HT1080 (cell line): ENCODE data around the gene RHO. TPM values are rescaled to one million over a fixed set of nuclear protein-coding genes. Genes with fewer than 3 reads are reported as not detected.
"Not testable (repeated sequence)": the region's sequence is repeated elsewhere in the genome, so short reads cannot be mapped to it uniquely, and the experiment has no call there.

Source experiments
- DNase-seq: peaks from one replicate; pipeline ENCODE4 v3.0.0-alpha.2; 2015; ENCODE audit warnings: low read depth
- polyA plus RNA-seq, 2 experiments: library from polyadenylated mRNA; depleted of rRNA; stranded (reverse); fragments of >200 nt; gene quantifications; 2 replicates each; pipeline ENCODE4 v1.2.3, GENCODE V29; 2015
- total RNA-seq: library from RNA; depleted of rRNA; stranded (reverse); fragments of >200 nt; shearing (Covaris generic); gene quantifications from 2 replicates; pipeline ENCODE4 v1.2.3, GENCODE V29; 2014; rRNA removed

RHO gene
- not detected in 2 replicates for total RNA-seq
- not detected in 2 replicates for polyA plus RNA-seq (2015; cell fraction: cytosol; rRNA removed)
- not detected in 2 replicates for polyA plus RNA-seq (2015; cell fraction: nucleus; rRNA removed)

DNA sequence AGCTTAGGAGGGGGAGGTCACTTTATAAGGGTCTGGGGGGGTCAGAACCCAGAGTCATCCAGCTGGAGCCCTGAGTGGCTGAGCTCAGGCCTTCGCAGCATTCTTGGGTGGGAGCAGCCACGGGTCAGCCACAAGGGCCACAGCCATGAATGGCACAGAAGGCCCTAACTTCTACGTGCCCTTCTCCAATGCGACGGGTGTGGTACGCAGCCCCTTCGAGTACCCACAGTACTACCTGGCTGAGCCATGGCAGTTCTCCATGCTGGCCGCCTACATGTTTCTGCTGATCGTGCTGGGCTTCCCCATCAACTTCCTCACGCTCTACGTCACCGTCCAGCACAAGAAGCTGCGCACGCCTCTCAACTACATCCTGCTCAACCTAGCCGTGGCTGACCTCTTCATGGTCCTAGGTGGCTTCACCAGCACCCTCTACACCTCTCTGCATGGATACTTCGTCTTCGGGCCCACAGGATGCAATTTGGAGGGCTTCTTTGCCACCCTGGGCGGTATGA is at the start of gene RHO:
RHO (plus strand) TSS at position 51 of the 512 bp plus-strand sequence; CDS start at position 146, 95 bp downstream.
- DNase-seq, result no peak

DNA sequence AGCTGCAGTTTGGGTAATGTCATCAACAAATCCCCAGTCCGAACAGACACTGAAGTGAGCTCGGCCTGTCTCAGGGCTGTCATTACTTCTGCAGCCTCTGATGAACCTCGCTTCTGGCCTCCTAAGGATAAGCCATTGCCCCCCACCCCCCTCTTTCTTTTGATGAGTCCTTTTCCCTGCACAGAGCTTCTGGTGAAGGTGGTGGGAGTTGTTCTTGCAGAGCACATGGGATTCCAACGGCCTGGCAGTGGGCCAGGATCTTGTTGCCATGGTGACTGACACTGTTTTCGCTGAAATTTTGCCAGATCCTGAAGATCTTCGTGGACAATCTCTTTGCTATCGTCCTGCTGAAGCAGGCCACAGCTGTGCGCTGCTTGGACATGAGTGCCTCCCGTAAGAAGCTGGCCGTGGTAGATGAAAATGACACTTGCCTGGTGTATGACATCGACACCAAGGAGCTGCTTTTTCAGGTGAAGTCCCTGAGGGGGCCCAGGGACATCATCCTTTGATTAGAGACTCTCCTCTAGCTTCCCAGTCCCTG is 47.1 kb upstream of the RHO start:
- DNase-seq, result not testable (repeated sequence)

DNA sequence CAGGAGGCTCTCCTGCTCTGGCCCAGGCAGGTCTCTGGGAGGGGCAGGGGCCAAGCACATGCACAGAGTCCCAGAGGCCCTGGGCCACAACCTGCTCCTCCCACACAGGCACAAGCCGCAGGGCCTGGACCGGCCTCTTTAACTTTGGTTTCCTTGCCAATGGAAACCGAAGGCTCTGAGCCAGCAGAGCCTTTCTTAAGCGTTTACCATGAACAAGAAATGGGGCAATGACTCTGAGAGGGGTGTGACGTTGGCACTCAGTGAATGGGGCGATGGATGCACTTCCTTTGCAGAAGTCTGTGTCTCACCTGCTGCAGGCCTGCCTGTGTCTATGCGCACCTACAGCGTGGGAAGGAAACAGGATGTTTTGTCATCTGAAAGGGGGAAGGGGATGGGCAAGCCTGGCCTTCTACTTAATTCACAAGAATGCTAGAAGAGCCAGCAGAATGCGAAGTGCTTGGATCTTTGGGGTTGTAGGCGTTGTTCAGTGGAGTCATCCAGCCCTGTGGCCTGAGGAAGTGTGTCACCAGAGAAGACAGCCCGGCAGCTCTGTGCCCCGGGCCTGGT is 46.6 kb upstream of the RHO start:
- DNase-seq, result peak; percentile 23

DNA sequence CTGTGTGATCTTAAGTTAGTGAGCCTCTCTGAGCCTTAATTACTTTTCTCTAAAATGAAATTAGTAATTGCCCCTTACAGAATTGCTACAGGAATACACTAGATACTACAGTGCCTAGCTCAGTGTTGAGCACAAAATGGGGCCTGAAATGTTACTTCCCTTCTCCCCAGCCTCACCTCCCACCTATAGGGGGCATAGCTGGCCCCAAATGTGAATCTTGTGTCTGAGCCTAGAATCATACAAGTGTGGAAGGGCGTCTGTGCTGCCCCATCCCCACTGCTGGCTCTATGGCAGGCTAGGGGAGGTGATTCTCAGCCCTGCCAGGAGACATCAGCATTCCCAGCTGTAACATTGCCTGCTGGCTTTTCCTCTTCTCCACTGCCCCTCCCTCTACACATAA is 45.7 kb upstream of the RHO start:
- DNase-seq, result no peak

DNA sequence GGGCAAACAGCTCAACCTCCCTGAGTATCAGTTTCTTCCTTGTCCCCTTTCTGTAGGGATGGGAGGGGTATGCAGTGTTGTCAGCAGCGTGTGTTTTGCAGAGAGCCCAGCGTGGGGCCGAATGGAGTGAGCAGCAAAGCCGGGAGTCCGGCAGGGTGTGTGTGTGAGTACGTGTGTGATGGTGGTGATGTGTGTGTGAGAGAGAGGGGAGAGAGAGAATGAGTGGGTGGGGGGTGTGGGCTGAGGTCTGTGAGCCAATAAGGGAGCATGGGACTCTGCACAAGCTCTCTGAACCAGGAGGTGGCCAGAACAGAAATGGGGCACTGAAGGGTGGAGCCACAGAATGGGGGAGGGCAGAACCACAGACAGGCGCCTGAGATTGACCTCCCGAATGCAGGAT is 44.6 kb upstream of the RHO start:
- DNase-seq, result no peak

DNA sequence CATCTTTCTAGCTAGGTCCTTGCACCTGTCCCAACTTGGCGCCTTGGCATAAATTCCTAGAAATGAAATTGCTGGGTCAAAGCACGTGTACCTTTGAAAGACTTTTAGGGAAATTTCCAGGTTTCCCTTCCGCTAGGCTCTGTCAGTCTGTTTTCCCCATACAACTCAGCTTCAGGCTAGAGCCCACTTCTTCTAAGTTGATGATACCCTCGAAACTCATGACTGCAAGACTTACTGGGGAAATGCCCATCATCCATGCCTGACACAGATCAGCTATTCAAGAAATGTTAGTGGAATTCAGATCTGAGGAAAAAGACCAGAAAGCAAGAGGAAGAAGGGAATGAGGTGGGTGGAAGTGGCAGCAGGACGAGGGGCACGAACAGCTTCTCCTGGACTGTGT is 43.3 kb upstream of the RHO start:
- not testable (repeated sequence) for DNase-seq

DNA sequence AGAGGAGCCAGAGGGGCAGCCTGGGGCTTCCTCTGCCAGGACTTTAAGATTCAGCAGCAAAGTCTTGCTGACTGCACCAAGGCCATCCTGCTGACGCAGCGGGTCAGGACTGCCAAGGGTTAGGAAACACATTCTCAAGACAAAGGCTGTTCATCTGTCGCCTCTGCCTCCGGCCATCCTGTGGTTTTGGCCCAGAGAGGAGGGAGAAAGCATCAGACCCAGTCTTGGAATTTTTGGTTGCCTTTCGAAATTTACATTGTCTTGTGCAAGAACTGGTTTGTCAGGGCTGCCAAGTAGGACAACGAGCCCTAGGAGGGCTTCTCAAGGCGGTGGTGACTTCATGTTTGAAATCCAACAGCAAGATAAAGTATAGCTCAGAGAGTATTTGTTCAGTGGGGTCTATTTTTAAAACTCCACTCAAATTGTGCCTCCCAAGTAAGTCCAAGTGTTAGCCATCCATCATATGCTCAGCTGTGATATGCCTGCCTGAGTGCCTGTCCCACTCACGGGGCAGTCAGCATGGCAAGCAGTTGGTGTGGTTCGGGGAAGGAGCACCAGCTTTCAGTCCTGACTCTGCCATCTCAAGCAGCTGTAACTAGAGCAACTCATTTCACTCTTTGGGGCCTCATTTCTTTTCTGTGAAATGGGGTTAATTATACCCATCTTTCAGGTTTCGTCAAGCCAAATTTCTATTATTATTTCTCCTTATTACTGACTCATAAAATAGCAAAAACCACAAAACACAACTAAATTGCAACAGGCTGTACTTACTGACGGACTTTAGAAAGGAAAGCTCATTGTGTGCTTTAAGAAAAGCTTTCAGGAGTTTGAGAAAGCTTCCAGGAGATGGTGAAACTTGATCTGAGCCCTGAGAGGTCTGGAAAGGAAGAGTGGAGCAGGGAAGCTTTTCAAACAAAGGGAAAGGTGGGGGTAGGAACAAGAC is 42.4 kb upstream of the RHO start:
- peak; percentile 75 for DNase-seq

DNA sequence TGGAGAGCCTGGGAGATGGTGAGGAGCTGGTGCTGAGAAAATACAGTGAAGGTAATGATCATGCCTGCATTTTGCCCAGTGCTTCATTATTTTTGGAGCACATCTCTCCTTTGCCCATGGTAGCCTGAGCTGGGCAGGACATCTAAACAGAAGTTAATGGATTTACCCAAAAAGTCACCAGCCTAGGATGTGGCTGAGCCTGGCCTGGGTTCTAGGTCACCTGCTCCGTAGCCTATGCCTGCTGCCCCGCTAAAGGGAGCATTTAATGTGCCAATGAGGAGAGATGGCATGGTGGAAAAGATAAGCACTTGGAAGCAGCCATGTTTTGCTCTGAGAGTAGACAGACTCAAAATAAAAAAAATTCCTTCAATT is 41.8 kb upstream of the RHO start:
- DNase-seq, result no peak

DNA sequence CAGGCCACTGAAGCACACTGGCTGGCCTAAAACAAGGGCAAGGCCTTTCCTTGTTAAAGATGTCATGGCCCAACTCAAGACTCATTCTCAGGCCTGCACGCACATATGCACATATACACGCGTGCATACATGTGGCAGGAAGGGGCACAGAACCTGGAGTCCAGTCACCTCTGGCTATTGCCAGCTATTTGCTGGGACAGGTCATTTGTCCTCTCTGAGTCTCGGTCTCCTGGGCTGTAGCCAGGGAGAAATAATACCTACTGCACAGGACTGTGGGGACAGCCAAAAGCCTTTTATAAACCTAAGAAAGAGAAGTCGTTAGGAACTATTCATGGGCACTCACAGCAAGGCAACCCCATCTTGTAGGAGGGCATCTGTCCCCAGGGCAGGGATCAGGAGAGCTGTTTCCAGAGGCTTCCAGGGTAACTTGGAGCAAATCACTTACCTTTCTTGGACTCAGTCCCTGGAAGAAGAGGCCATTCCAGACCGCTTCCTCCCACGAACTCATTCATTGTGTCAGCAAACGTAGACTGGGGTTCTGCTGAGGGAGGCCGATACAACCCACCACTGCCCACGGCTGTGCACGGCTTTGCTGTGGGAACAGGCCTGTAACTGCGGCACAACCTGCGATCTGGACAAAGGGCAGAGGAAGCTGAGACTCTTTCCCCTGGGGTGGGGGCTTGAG is 41.1 kb upstream of the RHO start:
- DNase-seq, result no peak

DNA sequence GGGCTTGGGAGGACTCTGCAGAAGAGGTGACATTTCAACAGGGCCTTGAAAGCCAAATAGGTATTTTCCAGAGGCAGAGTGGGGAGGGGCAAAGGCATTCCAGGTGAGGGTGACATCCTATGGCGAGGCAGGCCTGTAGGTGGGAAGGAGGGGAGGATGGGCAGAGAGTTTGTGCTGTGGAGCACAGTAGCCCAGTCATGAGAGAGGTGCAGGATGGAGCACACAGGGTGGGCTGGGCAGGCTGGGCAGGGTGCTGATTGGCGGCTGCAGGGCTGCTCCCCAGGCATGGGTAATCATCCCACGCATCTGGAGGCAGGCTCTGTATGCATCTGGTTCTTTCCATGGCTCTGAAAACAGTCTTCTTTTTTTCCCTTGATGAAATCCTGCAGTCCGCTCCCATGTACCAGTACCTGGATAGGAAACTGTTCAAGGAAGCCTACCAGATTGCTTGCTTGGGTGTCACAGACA is 40.5 kb upstream of the RHO start:
- not testable (repeated sequence) for DNase-seq

DNA sequence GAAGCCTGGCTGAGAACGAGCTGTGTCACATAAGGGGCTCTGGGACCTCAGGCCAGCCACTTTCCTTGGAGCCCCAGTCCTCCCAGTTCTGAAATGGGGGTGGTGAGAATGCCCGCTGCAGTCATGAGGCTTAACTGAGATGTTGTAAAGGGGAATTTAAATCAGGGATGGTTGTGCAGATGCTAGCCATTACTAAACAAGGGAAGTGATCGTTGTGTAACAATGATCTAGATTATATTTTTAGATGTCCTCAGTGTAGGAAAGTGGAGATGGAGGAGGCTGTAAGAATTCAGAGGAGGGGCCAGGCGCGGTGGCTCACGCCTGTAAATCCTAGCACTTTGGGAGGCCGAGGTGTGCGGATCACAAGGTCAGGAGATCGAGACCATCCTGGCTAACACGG is 39.2 kb upstream of the RHO start:
- DNase-seq, result not testable (repeated sequence)

DNA sequence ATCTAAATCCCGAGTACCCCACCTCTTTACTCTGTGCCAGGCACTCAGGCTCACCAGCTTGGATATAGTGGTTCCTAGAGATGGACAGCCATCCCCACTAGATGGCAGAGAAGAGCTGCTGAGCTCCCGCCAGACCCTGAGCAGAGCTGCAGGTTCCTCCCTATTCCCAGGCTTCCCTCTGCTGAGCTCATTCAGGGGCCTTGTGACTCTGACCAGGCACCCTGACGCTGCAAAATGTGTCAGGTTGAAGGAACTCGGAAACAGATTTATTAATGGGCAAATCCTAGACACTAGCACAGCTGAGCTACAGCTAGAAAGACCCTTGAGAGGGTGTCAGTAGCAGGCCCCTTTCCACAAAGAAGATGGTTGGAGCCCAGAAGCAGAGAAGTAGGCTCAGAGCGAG is 38.2 kb upstream of the RHO start:
- peak; percentile 91 for DNase-seq

DNA sequence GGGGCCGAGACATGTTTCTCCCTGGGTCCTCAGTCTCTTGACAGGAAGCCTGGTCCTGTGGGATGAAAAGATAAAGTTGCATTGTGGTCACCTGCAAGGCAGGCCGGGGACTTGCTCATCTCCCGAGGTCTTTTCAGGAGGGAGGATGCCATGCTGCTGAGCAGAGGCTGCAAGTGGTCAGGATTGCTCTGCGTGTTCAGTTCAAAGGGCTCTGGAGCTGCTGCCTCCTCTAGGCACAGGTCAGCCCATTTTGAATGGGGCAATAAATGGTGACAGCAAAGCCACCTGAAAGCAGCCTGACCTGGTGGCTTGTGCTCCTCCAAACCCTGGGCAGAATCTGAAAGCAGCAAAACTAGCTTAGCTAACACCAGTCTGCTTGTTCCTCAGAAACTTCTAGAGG is 37.4 kb upstream of the RHO start:
- DNase-seq, result not testable (repeated sequence)

DNA sequence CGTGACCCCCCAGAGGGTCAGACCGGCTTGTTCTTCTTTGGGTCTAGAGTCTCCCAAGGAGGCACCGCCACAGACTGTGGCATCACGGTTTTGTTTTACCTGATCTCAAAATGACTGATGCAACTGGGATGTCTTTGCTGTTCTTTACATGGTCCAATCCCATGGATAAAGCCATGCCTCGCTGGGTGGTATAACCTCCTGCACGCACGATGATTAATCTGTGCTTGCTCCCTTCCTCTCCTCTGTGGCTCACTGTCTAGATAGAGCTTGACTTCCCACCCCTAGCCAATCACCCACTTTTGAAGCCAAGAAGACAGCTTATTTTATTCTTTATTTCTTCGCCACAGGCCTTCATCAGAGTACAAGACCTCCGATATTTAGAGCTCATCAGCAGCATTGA is 36.6 kb upstream of the RHO start:
- no peak for DNase-seq

DNA sequence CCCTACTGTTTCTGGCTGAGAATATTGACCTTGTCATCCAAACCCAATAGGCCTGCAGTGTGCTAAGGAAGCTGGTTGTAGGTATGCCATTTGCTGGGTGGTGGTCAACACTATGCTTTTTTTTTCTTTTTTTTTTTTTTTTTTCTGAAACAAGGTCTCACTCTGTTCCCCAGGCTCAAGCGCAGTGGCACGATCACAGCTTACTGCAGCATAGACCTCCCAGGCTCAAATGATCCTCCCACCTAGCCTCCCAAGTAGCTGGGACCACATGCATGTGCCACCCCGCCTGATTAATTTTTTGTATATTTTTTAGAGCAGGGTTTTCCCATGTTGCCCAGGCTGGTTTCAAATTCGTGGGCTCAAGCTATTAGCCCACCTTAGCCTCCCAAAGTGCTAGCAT is 35.7 kb upstream of the RHO start:
- no peak for DNase-seq

DNA sequence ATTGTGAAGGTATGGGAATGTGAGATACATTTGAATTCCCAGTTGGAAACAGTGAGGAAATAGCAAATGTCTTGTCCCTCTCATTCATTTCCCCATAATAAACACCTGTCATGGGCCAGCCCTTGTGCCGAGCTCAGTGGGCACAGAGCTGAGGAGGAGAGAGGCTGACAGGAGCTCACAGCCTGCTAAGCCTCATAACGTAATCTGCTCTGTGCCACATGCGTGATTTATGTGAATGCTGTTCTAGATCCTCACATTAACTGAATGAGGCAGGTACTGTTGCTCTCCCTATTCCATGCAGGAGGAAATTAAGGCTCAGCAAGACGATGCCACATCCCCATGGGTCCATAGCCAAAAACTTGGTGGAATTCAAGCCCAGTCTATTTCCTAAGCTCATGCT is 35.2 kb upstream of the RHO start:
- no peak for DNase-seq

DNA sequence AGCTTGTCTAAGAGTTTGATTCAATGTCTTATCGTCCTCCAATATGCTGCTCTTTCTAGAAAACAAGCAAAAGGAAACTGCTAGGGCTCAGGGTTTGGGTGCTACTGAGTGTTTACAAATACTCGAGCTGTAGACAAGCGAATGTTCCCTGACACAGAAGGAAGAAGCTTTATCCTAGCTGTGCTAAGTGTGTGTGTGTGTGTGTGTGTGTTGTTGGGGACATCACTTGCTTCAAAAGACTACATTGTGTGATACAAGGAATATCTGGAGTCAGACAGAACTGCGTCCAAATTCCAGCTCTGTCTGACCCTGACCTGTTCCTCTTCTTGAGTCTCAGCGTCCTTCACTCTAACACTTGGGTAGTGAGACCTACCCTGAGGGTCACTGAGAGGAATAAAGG is 33.9 kb upstream of the RHO start:
- not testable (repeated sequence) for DNase-seq

DNA sequence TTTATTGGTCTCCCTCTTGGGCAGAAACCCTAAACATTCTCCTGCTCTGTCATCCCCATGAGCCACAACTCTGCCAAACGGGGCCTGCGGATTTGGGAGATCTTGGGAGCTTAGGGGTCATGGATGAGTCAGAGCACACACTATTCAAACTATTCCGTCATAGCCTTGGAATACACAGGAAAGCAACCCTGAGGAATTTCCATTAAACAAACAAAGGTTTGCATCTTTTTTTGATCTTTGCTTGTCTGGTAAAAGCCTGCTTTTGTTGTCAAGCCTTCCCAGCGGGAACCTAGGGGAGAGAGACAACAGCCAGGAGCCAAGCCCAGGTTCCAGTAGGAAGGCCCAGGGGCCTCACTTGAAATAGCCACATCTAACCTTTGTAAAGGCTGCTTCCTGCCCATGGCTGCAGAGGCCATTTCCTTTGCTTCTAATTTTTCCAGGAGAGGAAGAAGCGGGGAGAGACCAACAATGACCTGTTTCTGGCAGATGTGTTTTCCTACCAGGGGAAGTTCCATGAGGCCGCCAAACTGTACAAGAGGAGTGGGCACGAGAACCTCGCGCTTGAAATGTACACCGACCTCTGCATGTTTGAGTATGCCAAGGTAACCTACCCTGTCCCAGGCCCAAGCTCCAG is 33.3 kb upstream of the RHO start:
- peak; percentile 88 for DNase-seq

DNA sequence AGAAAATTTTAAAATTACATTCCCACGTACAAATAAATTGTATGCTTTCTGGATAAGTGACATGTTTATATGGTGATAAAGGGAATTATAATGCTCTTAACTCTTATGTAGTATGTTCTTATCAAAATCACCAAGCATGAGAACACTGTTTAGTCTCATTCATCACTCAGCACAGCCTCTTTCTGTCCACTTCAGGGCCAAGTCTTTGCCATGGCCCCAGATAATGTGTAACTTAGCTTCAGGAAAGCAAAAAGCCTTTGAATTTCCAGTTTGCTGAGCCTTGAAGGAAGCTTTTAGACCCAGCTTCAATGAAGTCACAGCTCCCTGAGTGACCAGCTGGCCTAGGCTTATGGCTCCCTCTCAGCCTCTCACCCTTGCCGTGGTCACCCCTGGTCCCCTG is 30.6 kb upstream of the RHO start:
- DNase-seq, result not testable (repeated sequence)

DNA sequence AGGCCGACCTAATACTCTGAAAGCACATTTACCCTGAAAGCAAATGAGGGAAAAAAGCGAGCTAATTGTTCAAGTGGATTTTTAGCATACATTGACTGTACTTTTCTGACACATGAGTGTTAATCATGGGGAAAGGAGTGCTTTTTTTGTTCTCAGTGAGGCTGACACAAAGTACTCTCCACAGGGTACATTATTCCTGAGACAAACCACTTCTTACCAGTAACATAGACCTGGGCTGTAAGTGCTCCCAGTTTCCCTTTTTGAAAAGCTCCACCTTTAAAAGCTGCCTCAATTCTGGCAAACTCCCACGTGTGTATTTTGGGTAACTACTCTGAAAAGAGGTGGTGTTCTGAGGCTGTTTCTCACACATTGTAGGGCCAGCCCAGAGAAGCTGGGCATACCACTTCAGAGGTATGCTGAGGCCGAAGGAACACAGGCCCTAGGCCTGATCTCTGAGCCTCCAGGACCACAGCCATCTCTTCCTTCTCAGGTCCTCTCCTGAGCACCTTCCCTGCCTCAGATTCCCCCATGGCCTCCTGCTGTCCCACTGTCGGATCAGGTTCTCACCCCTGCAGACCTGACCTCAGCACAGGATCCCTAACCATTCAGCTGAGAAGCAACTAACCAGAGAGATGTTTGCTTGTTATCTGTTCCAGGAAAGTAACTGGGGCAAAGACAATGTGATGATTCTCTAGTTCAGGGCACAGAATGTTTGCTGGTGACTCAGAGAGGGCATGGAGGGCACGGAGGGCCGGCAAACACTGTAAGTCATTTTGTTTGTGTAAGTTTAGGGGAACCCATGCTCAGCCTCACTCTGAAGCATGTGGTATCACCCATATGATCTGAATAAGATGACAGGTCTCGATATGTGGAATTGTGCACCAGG is 29.6 kb upstream of the RHO start:
- DNase-seq, result not testable (repeated sequence)
